GM23338 (cell line): ENCODE measurements around the gene MYCN. TPM values are rescaled to one million over a fixed set of nuclear protein-coding genes. Genes with fewer than 3 reads are reported as not detected.

ENCODE experiments used
- ATAC-seq: fragments of 200-7000 bp; cut with Tn5 transposase; 3 replicates; pipeline ENCODE4 v1.9.1; 2020
- DNase-seq: peaks from one replicate; pipeline ENCODE4 v3.0.0-alpha.2; 2015; ENCODE audit warnings: low spot score
- H2AFZ ChIP-seq: fragments of 200-600 bp; sonication (generic); 2 replicates; pipeline ENCODE4 v1.8.0; 2016; ENCODE audit warnings: antibody characterized with exemption, mild to moderate bottlenecking, moderate library complexity
- H3F3A ChIP-seq: fragments of 200-600 bp; sonication (generic); replicated peaks from 2 replicates; pipeline ENCODE4 v1.8.0; 2017; ENCODE audit warnings: antibody characterized with exemption, mixed run types, low read depth
- H3K27ac ChIP-seq: fragments of 200-600 bp; sonication (generic); 2 replicates; pipeline ENCODE4 v1.6.1; 2016; ENCODE audit warnings: low read depth
- H3K27me3 ChIP-seq: fragments of 200-600 bp; sonication (generic); 2 replicates; pipeline ENCODE4 v1.8.0; 2016; ENCODE audit warnings: mild to moderate bottlenecking, mixed run types, moderate library complexity; ENCODE audit not compliant: insufficient read depth
- H3K36me3 ChIP-seq: fragments of 200-600 bp; sonication (generic); 2 replicates; pipeline ENCODE4 v1.8.0; 2016; ENCODE audit warnings: mild to moderate bottlenecking; ENCODE audit not compliant: insufficient read depth
- H3K4me1 ChIP-seq: fragments of 200-600 bp; sonication (generic); 2 replicates; pipeline ENCODE4 v1.8.0; 2016; ENCODE audit warnings: mild to moderate bottlenecking, moderate library complexity; ENCODE audit not compliant: insufficient read depth
- H3K4me2 ChIP-seq: fragments of 200-600 bp; sonication (generic); 2 replicates; pipeline ENCODE4 v1.7.1; 2017; ENCODE audit warnings: mixed run types
- H3K4me3 ChIP-seq: fragments of 200-600 bp; sonication (generic); 2 replicates; pipeline ENCODE4 v1.6.1; 2016; ENCODE audit warnings: mixed run types
- H3K79me2 ChIP-seq: fragments of 200-600 bp; sonication (generic); replicated peaks from 2 replicates; pipeline ENCODE4 v1.8.0; 2017; ENCODE audit warnings: mild to moderate bottlenecking; ENCODE audit not compliant: insufficient read depth
- H3K9me2 ChIP-seq: fragments of 200-600 bp; sonication (generic); 2 replicates; pipeline ENCODE4 v1.8.0; 2017; ENCODE audit not compliant: insufficient read depth
- H4K20me1 ChIP-seq: fragments of 200-600 bp; sonication (generic); replicated peaks from 2 replicates; pipeline ENCODE4 v1.8.0; 2017; ENCODE audit warnings: mild to moderate bottlenecking; ENCODE audit not compliant: insufficient read depth
- H3K27ac Mint-ChIP-seq: 2 replicates; pipeline ENCODE4 v1.8.0; 2020; ENCODE audit warnings: inconsistent platforms, mild to moderate bottlenecking, moderate library complexity, mixed read lengths
- H3K27me3 Mint-ChIP-seq: 3 replicates; pipeline ENCODE4 v1.8.0; 2022; ENCODE audit warnings: low read depth, mild to moderate bottlenecking, moderate library complexity, mixed read lengths, inconsistent platforms; ENCODE audit not compliant: insufficient read depth, poor library complexity
- H3K36me3 Mint-ChIP-seq: 3 replicates; pipeline ENCODE4 v1.8.0; 2021; ENCODE audit warnings: low read depth, mild to moderate bottlenecking, inconsistent platforms, moderate library complexity, mixed read lengths
- H3K4me1 Mint-ChIP-seq: 3 replicates; pipeline ENCODE4 v1.8.0; 2020; ENCODE audit warnings: mild to moderate bottlenecking, inconsistent platforms, mixed read lengths
- H3K4me3 Mint-ChIP-seq: 3 replicates; pipeline ENCODE4 v1.8.0; 2021; ENCODE audit warnings: moderate library complexity, mild to moderate bottlenecking, inconsistent platforms, mixed read lengths
- H3K9me3 Mint-ChIP-seq: 3 replicates; pipeline ENCODE4 v1.8.0; 2020; ENCODE audit warnings: moderate library complexity, mild to moderate bottlenecking, inconsistent platforms, mixed read lengths
- CREB1 ChIP-seq: fragments of 250-450 bp; sonication (Bioruptor Pico); IDR thresholded peaks from 2 replicates; pipeline ENCODE4 v1.5.0; 2020; ENCODE audit warnings: low read depth, mild to moderate bottlenecking, moderate library complexity
- ETS1 ChIP-seq: IDR thresholded peaks from 2 replicates; pipeline ENCODE4 v1.6.1; 2016; ENCODE audit warnings: antibody characterized with exemption
- EZH2 ChIP-seq: fragments of 200-600 bp; sonication (generic); IDR thresholded peaks from one replicate; pipeline ENCODE4 v1.8.0; 2017; ENCODE audit warnings: antibody characterized with exemption, mild to moderate bottlenecking, low read depth; ENCODE audit not compliant: unreplicated experiment
- EZH2phosphoT487 ChIP-seq: fragments of 200-600 bp; sonication (generic); IDR thresholded peaks from one replicate; pipeline ENCODE4 v1.8.1; 2018; ENCODE audit warnings: antibody characterized with exemption; ENCODE audit not compliant: unreplicated experiment
- JUNB ChIP-seq: IDR thresholded peaks from one replicate; pipeline ENCODE4 v1.6.1; 2016; ENCODE audit warnings: antibody characterized with exemption; ENCODE audit not compliant: unreplicated experiment
- NANOG ChIP-seq: IDR thresholded peaks from 2 replicates; pipeline ENCODE4 v1.6.1; 2016; ENCODE audit warnings: antibody characterized with exemption, borderline replicate concordance
- POLR2AphosphoS5 ChIP-seq: IDR thresholded peaks from 2 replicates; pipeline ENCODE4 v1.6.1; 2016; ENCODE audit warnings: antibody characterized with exemption, low read depth
- REST ChIP-seq: IDR thresholded peaks from one replicate; pipeline ENCODE4 v1.6.1; 2018; ENCODE audit warnings: antibody characterized with exemption; ENCODE audit not compliant: unreplicated experiment
- STAT1 ChIP-seq: IDR thresholded peaks from one replicate; pipeline ENCODE4 v1.6.1; 2016; ENCODE audit warnings: antibody characterized with exemption; ENCODE audit not compliant: unreplicated experiment
- ZNF114 ChIP-seq: fragments of 250-450 bp; sonication (Bioruptor Pico); IDR thresholded peaks from 2 replicates; pipeline ENCODE4 v1.5.0; 2020; ENCODE audit warnings: mild to moderate bottlenecking, moderate library complexity
- ZNF331 ChIP-seq: fragments of 250-450 bp; sonication (Bioruptor Pico); IDR thresholded peaks from 2 replicates; pipeline ENCODE4 v1.5.0; 2020; ENCODE audit warnings: low read depth, mild to moderate bottlenecking, moderate library complexity
- polyA plus RNA-seq: library from polyadenylated mRNA; unstranded; fragments of >200 nt; fragmentation: Nextera tagmentation; extraction: Ambion mirVana; gene quantifications from 2 replicates; pipeline ENCODE4 v1.2.1, GENCODE V29; 2016
- total RNA-seq: library from RNA; depleted of rRNA; stranded (reverse); fragments of >200 nt; shearing (Covaris generic); gene quantifications from 2 replicates; pipeline ENCODE4 v1.2.3, GENCODE V29; 2014
- TF ChIP-seq, protein P1 (sequence below), 2 experiments: fragments of 200-600 bp in 1 of 2; sonication (generic) in 1 of 2; conservative IDR thresholded peaks; 2 replicates each; pipeline versions ENCODE4 v1.5.1 to v1.6.1; 2016 to 2017; ENCODE audit warnings: antibody characterized with exemption in 2 of 2, low read depth in 2 of 2, mild to moderate bottlenecking in 2 of 2, moderate library complexity in 1 of 2

The MYCN gene
- total and polyA plus RNA-seq, 2 experiments from 2014 or later, result 50.8 to 145 TPM

DNA sequence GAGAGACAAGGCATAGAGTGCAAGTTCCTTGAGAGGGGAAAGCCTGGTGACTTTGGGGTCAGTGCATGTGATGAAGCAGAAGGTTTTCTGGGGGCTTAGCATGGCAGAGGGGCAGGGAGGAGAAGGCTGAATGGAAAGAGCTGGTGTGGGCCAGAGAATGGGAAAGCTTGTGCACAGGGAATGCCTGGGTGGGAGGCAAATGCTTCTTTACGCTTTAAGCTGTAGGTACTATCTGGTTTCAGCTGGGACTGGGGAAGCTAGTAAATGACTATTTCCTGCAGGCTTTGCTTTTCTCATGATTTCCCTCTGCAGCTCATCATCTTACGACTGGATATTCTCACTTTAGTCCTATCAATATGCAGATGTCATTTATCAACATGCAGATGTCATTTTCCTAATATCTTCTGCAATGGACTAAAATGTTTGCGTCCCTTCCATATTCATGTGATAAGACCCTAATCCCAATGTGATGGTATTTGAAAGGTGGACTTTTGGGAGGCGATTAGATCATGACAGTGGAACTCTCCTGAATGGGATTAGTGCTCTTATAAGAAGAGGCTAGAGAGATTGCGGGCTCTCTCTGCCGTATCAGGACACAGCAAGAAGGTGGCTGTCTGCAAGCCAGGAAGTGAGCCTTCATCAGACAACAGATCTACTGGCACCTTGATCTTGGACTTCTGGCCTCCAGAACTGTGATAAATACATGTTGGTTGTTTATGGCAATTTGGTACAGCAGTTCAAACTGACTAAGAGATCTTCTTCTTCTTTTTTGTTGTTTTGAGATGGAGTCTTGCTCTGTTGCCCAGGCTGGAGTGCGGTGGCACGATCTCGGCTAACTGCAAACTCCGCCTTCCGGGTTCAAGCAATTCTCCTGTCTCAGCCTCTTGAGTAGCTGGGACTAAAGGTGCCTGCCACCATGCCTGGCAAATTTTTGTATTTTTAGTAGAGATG lies 50.1 kb downstream of the MYCN start:
- Mint-ChIP-seq H3K27me3 (peaks cover 5% of the 10 kb centered on the region), H3K4me3 (no peak overlapping the region), H3K36me3 (no peaks in the 10 kb centered on the region; the same call in 2 of the 3 replicates), H3K4me1 (peaks cover 25% of the 10 kb centered on the region), H3K27ac (no peak overlapping the region), H3K9me3 (no peaks in the 10 kb centered on the region)
- ATAC-seq (no peak), DNase-seq (no peak)
- no peaks in the 10 kb centered on the region for H3K9me2 ChIP-seq
- no peak overlapping the region for H3K4me2 ChIP-seq
- H4K20me1 ChIP-seq, result no peaks in the 10 kb centered on the region
- peaks cover 22% of the 10 kb centered on the region for H3K4me1 ChIP-seq
- no peaks in the 10 kb centered on the region for H3K79me2 ChIP-seq
- no peaks in the 10 kb centered on the region for H3K27me3 ChIP-seq
- H3K27ac ChIP-seq, result no peak overlapping the region
- H3F3A ChIP-seq, result 0 out of 2 replicates have a peak, but pooled peaks cover 3% of the 10 kb centered on the region
- no peak for TF ChIP-seq JUNB
- no peak overlapping the region for H3K4me3 ChIP-seq
- H2AFZ ChIP-seq, result peak overlapping the region; percentile 66; the same call in 1 of the 2 replicates
- no peaks in the 10 kb centered on the region for H3K36me3 ChIP-seq

- H3K9me2 ChIP-seq, result no peaks in the 10 kb centered on the region
- H2AFZ ChIP-seq, result peak overlapping the region; percentile 60; the same call in 1 of the 2 replicates
- TF ChIP-seq ETS1, result no peak
- TF ChIP-seq NANOG, result no peak
- no peak for TF ChIP-seq ZNF114 (CRISPR knock-in tag)
- no peak for TF ChIP-seq POLR2AphosphoS5
- TF ChIP-seq EZH2phosphoT487, result no peak
- no peak for TF ChIP-seq REST
- TF ChIP-seq STAT1, result no peak
- no peak for TF ChIP-seq CREB1 (CRISPR knock-in tag)
- TF ChIP-seq, protein P1, sequence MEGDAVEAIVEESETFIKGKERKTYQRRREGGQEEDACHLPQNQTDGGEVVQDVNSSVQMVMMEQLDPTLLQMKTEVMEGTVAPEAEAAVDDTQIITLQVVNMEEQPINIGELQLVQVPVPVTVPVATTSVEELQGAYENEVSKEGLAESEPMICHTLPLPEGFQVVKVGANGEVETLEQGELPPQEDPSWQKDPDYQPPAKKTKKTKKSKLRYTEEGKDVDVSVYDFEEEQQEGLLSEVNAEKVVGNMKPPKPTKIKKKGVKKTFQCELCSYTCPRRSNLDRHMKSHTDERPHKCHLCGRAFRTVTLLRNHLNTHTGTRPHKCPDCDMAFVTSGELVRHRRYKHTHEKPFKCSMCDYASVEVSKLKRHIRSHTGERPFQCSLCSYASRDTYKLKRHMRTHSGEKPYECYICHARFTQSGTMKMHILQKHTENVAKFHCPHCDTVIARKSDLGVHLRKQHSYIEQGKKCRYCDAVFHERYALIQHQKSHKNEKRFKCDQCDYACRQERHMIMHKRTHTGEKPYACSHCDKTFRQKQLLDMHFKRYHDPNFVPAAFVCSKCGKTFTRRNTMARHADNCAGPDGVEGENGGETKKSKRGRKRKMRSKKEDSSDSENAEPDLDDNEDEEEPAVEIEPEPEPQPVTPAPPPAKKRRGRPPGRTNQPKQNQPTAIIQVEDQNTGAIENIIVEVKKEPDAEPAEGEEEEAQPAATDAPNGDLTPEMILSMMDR (conservative IDR thresholded peaks at IDR 0.05; ENCODE audit: low read depth in 2 of 2), result no peak
- TF ChIP-seq ZNF331, result no peak
- TF ChIP-seq JUNB, result no peak
- no peak for TF ChIP-seq EZH2
These were observed 50.9 kb downstream of the MYCN start for GRCh38 chr2:15991231-15991630.

More at GRCh38 chr2:15991231-15991630, 50.9 kb downstream of the MYCN start:
- no peak for ATAC-seq
- Mint-ChIP-seq H3K27me3 (peaks cover 5% of the 10 kb centered on the region), H3K9me3 (no peaks in the 10 kb centered on the region), H3K27ac (no peak overlapping the region), H3K4me3 (no peak overlapping the region), H3K4me1 (peaks cover 25% of the 10 kb centered on the region), H3K36me3 (no peaks in the 10 kb centered on the region; the same call in 2 of the 3 replicates)
- H3K79me2 ChIP-seq, result no peaks in the 10 kb centered on the region
- no peak overlapping the region for H3K4me3 ChIP-seq
- H3K4me1 ChIP-seq, result peaks cover 22% of the 10 kb centered on the region
- H3F3A ChIP-seq, result no peaks in the 10 kb centered on the region
- H4K20me1 ChIP-seq, result no peaks in the 10 kb centered on the region
- 0 out of 2 replicates have a peak overlapping the region, but pooled peaks have one; percentile 48 for H3K4me2 ChIP-seq
- no peak for DNase-seq
- no peaks in the 10 kb centered on the region for H3K36me3 ChIP-seq
- no peak overlapping the region for H3K27ac ChIP-seq
- no peaks in the 10 kb centered on the region for H3K27me3 ChIP-seq
